Mesodermal cell (in vitro differentiated cells): ENCODE measurements around the gene PPY. TPM values are rescaled to one million over a fixed set of nuclear protein-coding genes. Genes with fewer than 3 reads are reported as not detected.

Experiments
- H3K27ac ChIP-seq: 2 replicates; pipeline ENCODE4 v1.7.0; 2013; ENCODE audit warnings: mild to moderate bottlenecking, low read depth, low read length, moderate library complexity; ENCODE audit not compliant: severe bottlenecking
- H3K36me3 ChIP-seq: 2 replicates; pipeline ENCODE4 v1.7.1; 2013; ENCODE audit warnings: mild to moderate bottlenecking, low read length, moderate library complexity; ENCODE audit not compliant: control insufficient read depth, insufficient read depth
- H3K4me1 ChIP-seq: one replicate; pipeline ENCODE4 v1.7.1; 2013; ENCODE audit warnings: mild to moderate bottlenecking, low read length; ENCODE audit not compliant: insufficient read depth, control insufficient read depth, poor library complexity, severe bottlenecking
- H3K4me3 ChIP-seq: 2 replicates; pipeline ENCODE4 v1.7.0; 2013; ENCODE audit warnings: low read length, control low read depth, mild to moderate bottlenecking; ENCODE audit not compliant: insufficient read depth, poor library complexity, severe bottlenecking; ENCODE audit errors: extremely low read depth
- H3K9me3 ChIP-seq: 2 replicates; pipeline ENCODE4 v1.7.1; 2013; ENCODE audit warnings: mild to moderate bottlenecking, low read length, moderate library complexity; ENCODE audit not compliant: control insufficient read depth
- WGBS, 2 experiments: methylation state at CpG; one replicate each; pipeline ENCODE4 v1.1.5; 2013; ENCODE audit warnings: missing lambda C conversion rate in 2 of 2; ENCODE audit not compliant: insufficient coverage in 2 of 2; 5-methylcytosine and 5-hydroxymethylcytosine counted together
- polyA plus RNA-seq, 2 experiments: library from polyadenylated mRNA; stranded (reverse); fragments of 50-300 nt; gene quantifications; one replicate each; pipeline ENCODE4 v1.2.3, GENCODE V29; 2013

Gene PPY, protein sequence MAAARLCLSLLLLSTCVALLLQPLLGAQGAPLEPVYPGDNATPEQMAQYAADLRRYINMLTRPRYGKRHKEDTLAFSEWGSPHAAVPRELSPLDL
- not detected for polyA plus RNA-seq (2013, experiment 1 of 2)
- not detected for polyA plus RNA-seq (2013, experiment 2 of 2)

GRCh38 chr17:43942051-43942685 is at the start of gene PPY:
PPY (minus strand) TSS chr17:43942476; CDS start chr17:43941654, 822 bp downstream.
- H3K9me3 ChIP-seq = no peaks in the 10 kb centered on the region
- H3K27ac ChIP-seq = no peak within 1 kb of the TSS
- H3K36me3 ChIP-seq = no peaks in the 10 kb centered on the region
- no peaks in the 10 kb centered on the region for H3K4me1 ChIP-seq
- WGBS, 2 experiments = 82 to 89% methylated on average over 13 to 16 of the region's 17 CpGs
- H3K4me3 ChIP-seq = no peak within 1 kb of the TSS

GRCh38 chr17:43988301-43988700 is 46.0 kb upstream of the PPY start:
- H3K27ac ChIP-seq = no peak overlapping the region
- H3K36me3 ChIP-seq = no peaks in the 10 kb centered on the region
- WGBS, 2 experiments = 97 to 99% methylated on average over 9 of the region's 9 CpGs
- no peaks in the 10 kb centered on the region for H3K9me3 ChIP-seq
- H3K4me3 ChIP-seq = no peak overlapping the region
- H3K4me1 ChIP-seq = no peaks in the 10 kb centered on the region

GRCh38 chr17:43987131-43988021 is 45.1 kb upstream of the PPY start:
- no peaks in the 10 kb centered on the region for H3K4me1 ChIP-seq
- WGBS, 2 experiments = 77 to 81% methylated on average over 9 to 12 of the region's 12 CpGs
- no peaks in the 10 kb centered on the region for H3K9me3 ChIP-seq
- H3K36me3 ChIP-seq = no peaks in the 10 kb centered on the region
- H3K27ac ChIP-seq = no peak overlapping the region
- no peak overlapping the region for H3K4me3 ChIP-seq

DNA sequence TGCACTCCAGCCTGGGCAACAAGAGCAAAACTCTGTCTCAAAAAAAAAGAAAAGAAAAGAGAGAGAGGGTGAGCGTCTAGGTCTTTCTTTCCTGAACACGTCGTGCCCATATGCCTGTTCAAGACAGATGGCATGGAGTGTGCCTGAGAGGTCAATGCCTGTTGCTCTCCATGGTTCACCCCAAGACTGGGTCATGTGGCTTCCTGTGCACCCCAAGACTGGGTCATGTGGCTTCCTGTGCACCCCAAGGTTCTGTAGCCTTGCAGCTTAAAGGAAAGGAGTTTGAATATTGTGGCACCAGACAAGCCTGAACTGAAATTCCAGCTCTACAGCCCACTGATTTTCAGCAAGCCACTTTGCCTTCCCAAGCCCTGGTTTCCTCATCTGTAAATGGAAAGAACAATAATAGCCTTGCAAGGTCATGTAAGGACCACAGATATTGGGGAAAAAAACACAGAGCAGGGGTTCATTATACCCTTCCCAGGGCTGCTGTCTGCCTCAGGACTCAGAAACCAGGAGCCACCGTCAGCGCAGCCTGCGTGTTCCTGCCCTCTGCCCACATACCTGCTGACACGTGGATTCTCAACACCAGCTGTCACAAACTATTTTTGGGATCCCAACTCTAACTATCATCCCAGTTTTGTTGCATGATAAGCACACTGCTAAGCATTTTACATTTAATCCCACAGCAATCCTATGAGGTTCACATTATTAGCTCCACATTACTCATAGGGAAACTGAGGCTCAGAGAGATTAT is 44.1 kb upstream of the PPY start:
- Histone ChIP-seq H3K9me3 (no peaks in the 10 kb centered on the region), H3K4me3 (no peak overlapping the region), H3K36me3 (no peaks in the 10 kb centered on the region), H3K4me1 (no peaks in the 10 kb centered on the region), H3K27ac (no peak overlapping the region)
- 90 to 93% methylated on average over 7 of the region's 7 CpGs for WGBS, 2 experiments

- H3K36me3 ChIP-seq = no peaks in the 10 kb centered on the region
- peak overlapping the region; percentile 44 for H3K4me3 ChIP-seq
- no peak overlapping the region for H3K27ac ChIP-seq
- no peaks in the 10 kb centered on the region for H3K4me1 ChIP-seq
- no peaks in the 10 kb centered on the region for H3K9me3 ChIP-seq
- 34 to 56% methylated on average over 3 to 8 of the region's 8 CpGs for WGBS, 2 experiments
These were observed 42.2 kb upstream of the PPY start for GRCh38 chr17:43984521-43984920.

DNA sequence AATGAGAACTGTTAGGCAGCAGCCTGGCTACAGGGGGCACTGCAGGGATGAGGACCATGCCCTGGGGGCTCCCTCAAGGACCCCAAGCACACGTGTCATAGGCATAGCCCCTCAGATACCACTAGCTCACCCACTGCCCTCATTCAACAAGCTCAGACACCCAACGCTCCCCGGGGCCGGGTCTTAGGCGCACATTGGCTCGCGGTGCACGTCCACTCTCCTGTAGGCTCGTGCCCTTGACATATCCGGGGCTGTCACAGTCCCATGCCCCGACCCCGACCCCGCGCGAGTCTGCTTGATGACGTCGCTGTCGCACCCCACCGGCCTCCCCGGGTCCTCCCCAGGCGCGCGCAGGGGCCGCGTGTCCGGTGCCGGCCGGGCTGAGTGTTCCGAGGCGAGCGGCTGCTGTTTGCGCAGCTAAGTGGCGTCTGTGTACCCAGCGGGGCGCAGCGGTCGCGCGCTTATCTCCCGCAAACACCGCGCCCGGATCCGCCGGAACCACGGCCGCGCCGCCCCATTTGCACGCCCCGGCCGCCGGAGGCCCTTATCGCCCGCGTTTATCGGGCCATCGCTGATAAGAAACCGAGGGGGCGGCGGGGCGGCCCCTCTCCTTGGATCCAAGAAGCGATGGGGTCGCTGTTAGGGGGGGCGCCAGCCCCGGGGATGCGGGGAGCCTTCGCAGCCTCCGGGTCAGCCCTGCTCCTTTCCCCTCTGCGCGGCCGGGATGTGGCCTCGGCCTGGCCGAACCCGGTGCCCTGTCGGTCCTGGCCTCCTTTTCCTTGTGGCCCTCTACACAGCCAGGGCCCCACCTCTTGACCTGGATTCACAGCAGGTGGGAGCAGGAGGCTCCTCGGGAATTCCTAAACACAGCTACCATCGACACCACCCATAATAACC is 41.5 kb upstream of the PPY start:
- peak overlapping the region; percentile 44 for H3K4me3 ChIP-seq
- no peaks in the 10 kb centered on the region for H3K9me3 ChIP-seq
- H3K27ac ChIP-seq = no peak overlapping the region
- 0 to 1% methylated on average over 63 to 75 of the region's 78 CpGs for WGBS, 2 experiments
- H3K36me3 ChIP-seq = no peaks in the 10 kb centered on the region
- H3K4me1 ChIP-seq = no peaks in the 10 kb centered on the region

- 22 to 24% methylated on average over 3 of the region's 5 CpGs for WGBS, 2 experiments
- Histone ChIP-seq H3K9me3 (no peaks in the 10 kb centered on the region), H3K4me3 (no peak overlapping the region), H3K36me3 (no peaks in the 10 kb centered on the region), H3K27ac (no peak overlapping the region), H3K4me1 (no peaks in the 10 kb centered on the region)
These were observed 40.9 kb upstream of the PPY start for GRCh38 chr17:43983196-43983514.

- WGBS, 2 experiments = 90 to 93% methylated on average over 2 of the region's 2 CpGs
- no peak overlapping the region for H3K4me3 ChIP-seq
- no peaks in the 10 kb centered on the region for H3K9me3 ChIP-seq
- no peaks in the 10 kb centered on the region for H3K36me3 ChIP-seq
- H3K27ac ChIP-seq = no peak overlapping the region
- no peaks in the 10 kb centered on the region for H3K4me1 ChIP-seq
These were observed 39.9 kb upstream of the PPY start for GRCh38 chr17:43982171-43982570.

GRCh38 chr17:43979671-43980070 is 37.4 kb upstream of the PPY start:
- H3K4me3 ChIP-seq = no peak overlapping the region
- no peaks in the 10 kb centered on the region for H3K36me3 ChIP-seq
- 89 to 92% methylated on average over 2 of the region's 4 CpGs for whole genome bisulfite sequencing, 2 experiments
- H3K4me1 ChIP-seq = no peaks in the 10 kb centered on the region
- no peaks in the 10 kb centered on the region for H3K9me3 ChIP-seq
- H3K27ac ChIP-seq = no peak overlapping the region

GRCh38 chr17:43979011-43979410 is 36.7 kb upstream of the PPY start:
- WGBS, 2 experiments = 74 to 75% methylated on average over 6 of the region's 7 CpGs
- Histone ChIP-seq H3K4me3 (no peak overlapping the region), H3K36me3 (no peaks in the 10 kb centered on the region), H3K9me3 (no peaks in the 10 kb centered on the region), H3K4me1 (no peaks in the 10 kb centered on the region), H3K27ac (no peak overlapping the region)
